Activated naive CD8-positive, alpha-beta T cell treated with anti-CD3 and anti-CD28 coated beads, Interleukin-2, amount 50 U/mL, for 24 hours (primary cell): ENCODE results near the gene MT2A.

Experiments used
- ATAC-seq: fragments of 150-1000 bp; cut with Tn5 transposase; one replicate; pipeline ENCODE4 v1.10.0; 2021
- DNase-seq: peaks from one replicate; pipeline ENCODE4 v3.0.0; 2021
- H3K27ac Mint-ChIP-seq: one replicate; pipeline ENCODE4 v1.8.0; 2021; ENCODE audit warnings: mild to moderate bottlenecking, mixed read lengths
- H3K27me3 Mint-ChIP-seq: one replicate; pipeline ENCODE4 v1.8.0; 2021; ENCODE audit warnings: mixed read lengths
- H3K36me3 Mint-ChIP-seq: one replicate; pipeline ENCODE4 v1.8.0; 2021; ENCODE audit warnings: low read depth, mixed read lengths
- H3K4me1 Mint-ChIP-seq: one replicate; pipeline ENCODE4 v1.8.0; 2021; ENCODE audit warnings: mixed read lengths
- H3K4me3 Mint-ChIP-seq: one replicate; pipeline ENCODE4 v1.8.0; 2021; ENCODE audit warnings: mild to moderate bottlenecking, moderate library complexity, mixed read lengths
- H3K9me3 Mint-ChIP-seq: one replicate; pipeline ENCODE4 v1.8.0; 2021; ENCODE audit warnings: mixed read lengths

The MT2A gene

GRCh38 chr16:56649820-56650219 lies 41.4 kb downstream of the MT2A start:
- Mint-ChIP-seq H3K4me1 (no peaks in the 10 kb centered on the region), H3K27ac (no peak overlapping the region), H3K27me3 (peaks cover 13% of the 10 kb centered on the region), H3K9me3 (no peaks in the 10 kb centered on the region), H3K36me3 (no peaks in the 10 kb centered on the region), H3K4me3 (no peak overlapping the region)
- no peak for ATAC-seq
- no peak for DNase-seq

- Mint-ChIP-seq H3K4me1 (no peaks in the 10 kb centered on the region), H3K4me3 (no peak within 1 kb of the TSS), H3K36me3 (no peaks in the 10 kb centered on the region), H3K27ac (no peak within 1 kb of the TSS), H3K9me3 (no peaks in the 10 kb centered on the region), H3K27me3 (peaks cover 9% of the 10 kb centered on the region)
- ATAC-seq, result no peak
- no peak for DNase-seq
Observed at GRCh38 chr16:56651586-56651985, 43.2 kb downstream of the MT2A start, which contains the start of gene MT1B. TSS of gene MT1B (plus strand) at chr16:56651886. CDS start at chr16:56651954, 68 bp downstream.

- Mint-ChIP-seq H3K4me1 (peaks cover 4% of the 10 kb centered on the region), H3K36me3 (no peaks in the 10 kb centered on the region), H3K27me3 (peaks cover 8% of the 10 kb centered on the region), H3K27ac (no peak overlapping the region), H3K4me3 (no peak overlapping the region), H3K9me3 (no peaks in the 10 kb centered on the region)
- ATAC-seq, result no peak
- DNase-seq, result no peak
Observed at GRCh38 chr16:56652600-56652999, 44.2 kb downstream of the MT2A start.

GRCh38 chr16:56653218-56653617 lies 44.8 kb downstream of the MT2A start:
- Mint-ChIP-seq H3K9me3 (no peaks in the 10 kb centered on the region), H3K27ac (no peak overlapping the region), H3K4me1 (peaks cover 9% of the 10 kb centered on the region), H3K36me3 (no peaks in the 10 kb centered on the region), H3K4me3 (no peak overlapping the region), H3K27me3 (peaks cover 6% of the 10 kb centered on the region)
- DNase-seq, result no peak
- no peak for ATAC-seq

GRCh38 chr16:56657555-56658326 lies 49.4 kb downstream of the MT2A start, which contains the start of gene MT1F:
TSS of gene MT1F (plus strand) at chr16:56657959. CDS start at chr16:56658059, 100 bp downstream.
- H3K36me3 Mint-ChIP-seq, result no peaks in the 10 kb centered on the region
- H3K27ac Mint-ChIP-seq, result peak within 1 kb of the TSS; percentile 30
- ATAC-seq, result peak; percentile 75
- peak within 1 kb of the TSS; percentile 85 for H3K4me3 Mint-ChIP-seq
- H3K4me1 Mint-ChIP-seq, result peaks cover 18% of the 10 kb centered on the region
- H3K27me3 Mint-ChIP-seq, result peaks cover 4% of the 10 kb centered on the region
- DNase-seq, result peak; percentile 67
- no peaks in the 10 kb centered on the region for H3K9me3 Mint-ChIP-seq

GRCh38 chr16:56658327-56658875 lies 50.0 kb downstream of the MT2A start:
- H3K4me3 Mint-ChIP-seq, result peak overlapping the region; percentile 85
- no peaks in the 10 kb centered on the region for H3K36me3 Mint-ChIP-seq
- ATAC-seq (no peak), DNase-seq (no peak)
- H3K4me1 Mint-ChIP-seq, result peaks cover 20% of the 10 kb centered on the region
- no peak overlapping the region for H3K27ac Mint-ChIP-seq
- H3K27me3 Mint-ChIP-seq, result peaks cover 4% of the 10 kb centered on the region
- H3K9me3 Mint-ChIP-seq, result no peaks in the 10 kb centered on the region
